GM19452 (cell line): ENCODE data around the gene NCOA7.
"Not testable (repeated sequence)": the region's sequence is repeated elsewhere in the genome, so short reads cannot be mapped to it uniquely, and the experiment has no call there.

ENCODE experiments used
- ATAC-seq: cut with Tn5 transposase; IDR thresholded peaks from one replicate; pipeline ENCODE4 v1.9.1; 2021; ENCODE audit not compliant: unreplicated experiment

NCOA7 gene

GRCh38 chr6:125943528-125944433, 153.0 kb downstream of the NCOA7 start:
- no peak for ATAC-seq

DNA sequence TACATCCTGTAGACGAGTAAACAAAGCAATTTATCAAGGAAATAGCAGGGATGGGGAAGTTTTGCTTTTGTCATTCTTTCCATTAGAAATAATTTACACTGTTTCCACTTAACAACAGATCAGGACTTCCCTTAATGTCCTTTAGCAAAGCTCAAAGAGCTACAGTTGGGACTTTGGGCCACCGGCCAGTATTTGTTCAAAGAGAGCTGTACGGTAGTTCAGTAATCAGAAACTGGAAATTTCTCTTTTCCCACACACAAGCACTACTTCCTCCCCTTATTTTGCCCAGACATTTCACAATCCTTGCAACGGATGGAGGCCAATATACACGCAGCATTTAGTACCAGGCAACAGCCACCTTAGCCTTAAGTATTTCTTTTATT, 153.7 kb downstream of the NCOA7 start:
- ATAC-seq: no peak

DNA sequence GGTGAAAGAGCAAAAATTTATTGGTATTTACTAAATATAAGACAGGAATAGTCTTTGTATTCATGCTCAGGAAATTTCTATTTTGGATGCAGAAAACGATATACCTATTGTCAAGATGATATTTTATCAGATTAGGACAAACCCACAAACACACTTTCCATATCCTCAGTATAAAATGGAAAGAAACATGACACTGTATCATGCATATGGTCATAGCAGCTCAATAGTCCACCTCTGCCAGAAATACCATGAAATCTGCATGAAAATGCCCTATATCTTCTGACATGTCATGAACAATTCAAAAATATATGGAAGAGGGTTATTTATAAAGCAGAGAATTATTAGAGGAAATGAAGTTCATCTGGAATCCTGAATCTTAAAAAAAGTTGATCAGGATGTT, 154.1 kb downstream of the NCOA7 start:
- no peak for ATAC-seq

DNA sequence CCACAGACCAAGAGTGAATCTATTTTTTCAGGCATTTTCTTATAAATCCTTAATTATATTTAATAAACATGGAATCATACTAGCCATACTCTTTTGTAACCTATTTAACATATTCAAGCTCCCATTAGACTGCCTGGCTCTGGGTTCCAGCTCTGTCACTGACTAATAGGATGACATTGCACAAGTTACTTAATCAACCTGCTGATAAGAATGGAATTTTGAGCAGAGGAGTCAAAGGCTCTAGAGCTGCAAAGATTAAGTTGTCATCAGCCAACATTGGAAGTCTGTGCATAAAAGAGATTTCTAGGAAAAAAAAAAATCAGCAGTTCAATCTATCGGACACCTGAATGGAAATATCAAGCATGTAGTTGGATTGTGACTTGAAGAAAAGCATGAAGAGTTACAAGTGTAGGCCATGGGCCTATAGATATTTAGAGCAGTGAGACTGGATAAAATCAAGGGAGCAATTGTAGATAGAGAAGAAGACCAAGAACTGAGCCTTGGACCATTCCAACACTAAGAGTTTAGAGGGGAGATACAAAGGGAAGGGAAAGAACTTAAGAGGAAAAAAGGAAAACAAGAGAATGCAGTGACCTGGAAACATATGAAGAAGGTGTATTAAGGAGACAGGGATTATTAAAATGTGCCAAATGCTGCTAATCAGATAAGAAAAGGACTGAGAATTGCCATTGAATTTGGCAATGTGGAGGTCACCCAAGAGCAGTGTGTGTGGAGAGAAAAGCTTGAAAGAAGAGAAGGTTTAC, 154.8 kb downstream of the NCOA7 start:
- no peak for ATAC-seq

DNA sequence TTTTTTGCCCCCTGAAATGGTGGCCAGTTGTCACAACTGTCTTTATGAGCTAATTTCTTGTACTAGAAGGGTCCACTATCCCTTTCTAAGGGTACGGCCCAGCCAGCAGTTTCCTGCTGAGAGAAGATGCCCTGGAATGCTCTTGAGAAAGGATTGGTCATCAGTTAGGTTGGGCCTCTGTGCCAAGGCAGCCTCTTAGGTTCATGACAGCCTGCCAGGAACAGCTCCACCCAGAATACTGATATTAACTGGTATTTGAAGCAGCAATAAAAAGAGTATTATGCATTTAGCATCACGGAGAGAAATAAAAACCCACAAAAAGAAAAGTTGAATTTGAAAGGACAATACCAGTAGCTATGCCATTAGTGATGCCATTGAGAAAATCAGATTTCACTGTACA, 156.9 kb downstream of the NCOA7 start:
- no peak for ATAC-seq

GRCh38 chr6:125948455-125948854, 157.7 kb downstream of the NCOA7 start:
- ATAC-seq: no peak

DNA sequence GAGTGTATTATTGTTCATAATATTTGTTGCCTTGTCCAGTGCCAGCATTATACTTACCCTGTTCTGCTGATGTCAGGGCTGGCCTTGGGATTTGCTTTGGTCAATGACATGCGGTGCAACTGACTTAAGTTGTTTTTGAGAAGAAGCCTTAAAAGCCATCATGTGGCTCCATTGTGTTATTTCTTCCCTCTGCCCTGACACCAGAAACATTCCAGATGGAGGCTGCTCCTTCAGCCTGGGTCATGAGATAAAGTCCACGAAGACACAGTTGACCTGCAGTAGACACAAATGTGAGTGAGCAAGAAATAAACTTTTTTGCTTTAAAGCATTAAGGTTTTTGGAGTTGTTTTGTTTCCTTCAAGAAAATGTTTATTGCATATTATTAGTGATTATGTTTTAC, 158.3 kb downstream of the NCOA7 start:
- ATAC-seq: no peak

GRCh38 chr6:125950293-125950692, 159.5 kb downstream of the NCOA7 start:
- no peak for ATAC-seq

- not testable (repeated sequence) for ATAC-seq
These were observed 160.0 kb downstream of the NCOA7 start for GRCh38 chr6:125950716-125951115.

DNA sequence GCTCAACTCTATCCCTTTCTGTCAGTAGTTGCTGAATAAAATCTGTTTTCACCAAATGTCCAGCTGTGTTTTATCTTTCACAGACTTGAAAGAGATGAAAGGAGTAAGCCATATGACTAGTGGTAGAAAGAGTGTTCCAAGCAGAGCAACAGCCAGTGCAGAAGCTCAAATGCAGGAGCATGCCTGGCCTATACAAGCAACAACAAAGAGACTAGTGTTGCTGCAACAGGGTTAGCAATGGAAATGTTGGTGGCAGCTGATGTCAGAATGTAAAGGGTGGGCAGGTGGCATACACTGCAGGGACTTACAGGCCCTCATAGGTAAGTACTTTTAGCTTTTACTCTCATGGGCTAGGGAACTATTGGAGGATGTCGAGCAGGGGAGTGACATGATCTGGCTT, 160.6 kb downstream of the NCOA7 start:
- ATAC-seq: no peak

DNA sequence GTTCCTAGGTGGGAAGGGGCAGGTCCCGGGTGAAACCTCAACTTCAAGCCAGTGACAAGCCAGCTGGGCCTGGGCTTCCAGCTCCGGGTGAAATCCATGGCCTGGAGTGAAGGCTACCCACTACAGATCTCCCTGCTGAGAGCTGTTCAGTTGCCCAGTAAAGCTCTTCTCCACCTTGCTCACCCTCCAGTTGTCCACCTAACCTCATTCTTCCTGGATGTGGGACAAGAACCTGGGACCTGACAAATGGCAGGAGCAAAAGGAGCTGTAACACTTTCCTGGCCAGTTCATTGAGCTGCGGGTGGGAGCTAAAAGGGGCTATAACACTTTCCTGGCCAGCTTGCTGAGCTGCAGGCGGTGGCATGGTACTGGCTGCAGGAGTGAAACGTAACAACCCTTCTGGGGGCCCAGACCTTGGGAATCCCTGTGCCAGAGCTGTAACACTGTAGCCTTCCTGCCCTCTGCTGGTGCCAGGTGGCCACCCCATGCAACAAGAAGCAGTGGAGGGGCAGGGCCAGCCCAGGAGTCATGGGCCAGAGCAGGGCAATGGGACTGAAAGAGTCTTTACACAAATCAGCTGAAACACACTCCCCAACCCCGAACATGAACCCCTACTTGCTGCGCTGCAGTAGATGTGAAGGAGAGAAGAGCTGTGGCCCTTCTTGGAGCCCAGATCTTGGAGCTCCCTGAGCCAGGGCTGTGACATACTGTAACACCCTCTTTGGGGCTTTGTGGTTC, 162.2 kb downstream of the NCOA7 start:
- no peak for ATAC-seq

- no peak for ATAC-seq
These were observed 162.7 kb downstream of the NCOA7 start for GRCh38 chr6:125953502-125953875.

- ATAC-seq: no peak
These were observed 164.1 kb downstream of the NCOA7 start for GRCh38 chr6:125954735-125955339.

DNA sequence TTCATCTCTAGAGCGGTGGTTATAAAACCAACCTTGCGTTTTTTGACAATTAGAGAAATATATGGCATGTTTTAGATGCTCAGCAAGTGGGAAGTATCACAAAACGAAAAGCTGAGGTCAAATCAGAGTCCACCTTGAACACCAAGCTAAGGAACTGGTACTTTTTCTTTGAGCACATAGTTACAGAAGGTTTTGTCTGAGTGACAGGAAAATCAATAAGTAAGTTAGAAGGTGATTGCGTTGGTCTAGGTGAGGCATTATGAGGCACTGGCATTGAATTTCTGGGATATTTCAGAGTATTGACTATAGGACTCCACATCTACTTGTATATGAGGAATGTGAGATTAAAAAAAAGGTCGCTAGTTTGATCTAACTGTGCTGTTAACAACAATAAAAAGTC, 165.2 kb downstream of the NCOA7 start:
- no peak for ATAC-seq

DNA sequence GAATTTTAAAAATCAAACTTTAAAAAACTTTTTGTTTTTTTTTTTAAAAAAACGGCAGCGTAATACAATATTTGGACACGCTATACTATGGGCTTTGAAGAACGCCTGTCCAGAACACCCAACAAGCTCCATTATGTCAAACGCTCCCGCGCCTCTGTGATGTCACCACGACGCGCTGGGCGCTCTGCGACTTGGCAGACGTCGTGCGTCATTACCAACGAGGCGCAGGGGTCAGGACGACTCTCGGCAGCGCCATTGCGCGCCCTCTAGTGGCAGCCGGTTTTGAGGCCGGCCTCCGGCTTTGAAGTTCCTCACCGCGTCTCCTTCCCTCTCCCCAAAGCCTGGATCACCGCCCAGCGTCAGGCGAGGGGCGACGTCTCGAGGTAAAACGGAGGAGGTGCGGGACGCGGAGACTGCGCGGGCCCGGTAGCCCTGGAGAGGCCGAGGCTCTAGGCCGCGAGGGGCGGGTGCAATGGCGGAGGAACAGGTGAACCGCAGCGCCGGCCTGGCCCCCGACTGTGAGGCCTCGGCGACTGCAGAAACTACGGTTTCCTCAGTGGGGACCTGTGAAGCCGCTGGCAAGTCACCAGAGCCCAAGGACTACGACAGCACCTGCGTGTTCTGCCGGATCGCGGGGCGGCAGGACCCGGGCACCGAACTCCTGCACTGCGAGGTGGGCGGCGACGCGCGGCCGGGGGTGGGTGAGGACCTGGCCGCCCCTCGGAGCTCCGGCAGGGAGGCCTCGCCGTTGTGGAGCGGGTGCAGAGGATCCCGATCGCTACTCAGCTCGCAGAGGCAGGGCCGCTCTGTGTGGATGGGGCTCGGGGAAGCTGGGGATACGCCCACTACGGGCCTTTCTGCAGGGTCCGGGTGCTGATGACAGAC, 166.0 kb downstream of the NCOA7 start, which contains the start of gene HINT3:
HINT3 (plus strand) TSS at position 265 of the 885 bp plus-strand sequence; CDS start at position 473, 208 bp downstream.
- peak; percentile 94 for ATAC-seq

DNA sequence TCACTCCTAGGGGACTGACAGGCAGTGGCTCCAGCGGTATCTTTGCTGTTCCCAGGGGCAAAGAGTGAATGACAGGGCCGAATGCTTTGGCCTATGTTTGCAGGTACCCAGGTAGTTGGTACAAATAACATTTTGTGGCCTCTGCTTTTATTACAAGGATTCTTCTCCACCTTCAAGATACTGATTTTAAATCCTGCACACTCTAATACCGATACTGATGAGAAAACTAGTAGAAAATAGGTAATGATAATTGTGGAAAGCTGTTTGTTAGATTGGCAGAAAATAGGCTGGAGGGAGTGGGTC, 166.6 kb downstream of the NCOA7 start:
- no peak for ATAC-seq

GRCh38 chr6:125957845-125958244, 167.1 kb downstream of the NCOA7 start:
- no peak for ATAC-seq

- ATAC-seq: no peak
These were observed 168.3 kb downstream of the NCOA7 start for GRCh38 chr6:125959041-125959440.

- ATAC-seq: no peak
These were observed 170.4 kb downstream of the NCOA7 start for GRCh38 chr6:125961117-125961516.

GRCh38 chr6:125962900-125963497, 172.2 kb downstream of the NCOA7 start:
- ATAC-seq: no peak
